GM12865 (cell line): ENCODE measurements around the gene ERGIC1.
"Not testable (repeated sequence)": the region's sequence is repeated elsewhere in the genome, so short reads cannot be mapped to it uniquely, and the experiment has no call there.

ENCODE experiments used
- DNase-seq: peaks from one replicate; pipeline ENCODE4 v3.0.0; 2010; ENCODE audit warnings: low read depth
- H3K4me3 ChIP-seq: 2 replicates; pipeline ENCODE4 v1.5.1; 2011; ENCODE audit warnings: mild to moderate bottlenecking, low read depth, low read length, control low read depth
- CTCF ChIP-seq: IDR thresholded peaks from 2 replicates; pipeline ENCODE4 v1.5.1; 2011; ENCODE audit warnings: low read length, control low read depth, low read depth, inconsistent platforms; ENCODE audit not compliant: insufficient read depth; ENCODE audit errors: missing control alignments

The ERGIC1 gene

GRCh38 chr5:172858990-172859811, 25.1 kb downstream of the ERGIC1 start:
- no peak for DNase-seq
- H3K4me3 ChIP-seq = no peak overlapping the region
- TF ChIP-seq CTCF = no peak

GRCh38 chr5:172859966-172860365, 25.9 kb downstream of the ERGIC1 start:
- no peak overlapping the region for H3K4me3 ChIP-seq
- no peak for TF ChIP-seq CTCF

GRCh38 chr5:172860520-172861443, 26.7 kb downstream of the ERGIC1 start:
- DNase-seq = no peak
- no peak overlapping the region for H3K4me3 ChIP-seq
- TF ChIP-seq CTCF = no peak

More at GRCh38 chr5:172859966-172860365, 25.9 kb downstream of the ERGIC1 start:
- DNase-seq = no peak

- DNase-seq = no peak
These were observed 27.4 kb downstream of the ERGIC1 start for GRCh38 chr5:172861461-172861860.

GRCh38 chr5:172862165-172862801, 28.2 kb downstream of the ERGIC1 start:
- no peak for TF ChIP-seq CTCF
- no peak overlapping the region for H3K4me3 ChIP-seq
- DNase-seq = no peak

More at GRCh38 chr5:172861461-172861860, 27.4 kb downstream of the ERGIC1 start:
- no peak overlapping the region for H3K4me3 ChIP-seq
- TF ChIP-seq CTCF = no peak

- DNase-seq, H3K4me3 ChIP-seq: not testable (repeated sequence)
These were observed 30.1 kb downstream of the ERGIC1 start for GRCh38 chr5:172864171-172864570.

GRCh38 chr5:172864747-172865146, 30.7 kb downstream of the ERGIC1 start:
- TF ChIP-seq CTCF = no peak
- H3K4me3 ChIP-seq = no peak overlapping the region
- DNase-seq = no peak
